GM10266 (cell line): ENCODE measurements around the gene A1BG.
"Not testable (repeated sequence)": the region's sequence is repeated elsewhere in the genome, so short reads cannot be mapped to it uniquely, and the experiment has no call there.

Source experiments
- DNase-seq: peaks from one replicate; pipeline ENCODE4 v3.0.0; 2012; ENCODE audit errors: extremely low spot score
- TF ChIP-seq, protein P1 (sequence below): IDR thresholded peaks from 2 replicates; pipeline ENCODE4 v1.5.1; 2012; ENCODE audit warnings: mild to moderate bottlenecking, low read depth; ENCODE audit not compliant: control insufficient read depth, insufficient read depth; ENCODE audit errors: missing control alignments

Gene A1BG

DNA sequence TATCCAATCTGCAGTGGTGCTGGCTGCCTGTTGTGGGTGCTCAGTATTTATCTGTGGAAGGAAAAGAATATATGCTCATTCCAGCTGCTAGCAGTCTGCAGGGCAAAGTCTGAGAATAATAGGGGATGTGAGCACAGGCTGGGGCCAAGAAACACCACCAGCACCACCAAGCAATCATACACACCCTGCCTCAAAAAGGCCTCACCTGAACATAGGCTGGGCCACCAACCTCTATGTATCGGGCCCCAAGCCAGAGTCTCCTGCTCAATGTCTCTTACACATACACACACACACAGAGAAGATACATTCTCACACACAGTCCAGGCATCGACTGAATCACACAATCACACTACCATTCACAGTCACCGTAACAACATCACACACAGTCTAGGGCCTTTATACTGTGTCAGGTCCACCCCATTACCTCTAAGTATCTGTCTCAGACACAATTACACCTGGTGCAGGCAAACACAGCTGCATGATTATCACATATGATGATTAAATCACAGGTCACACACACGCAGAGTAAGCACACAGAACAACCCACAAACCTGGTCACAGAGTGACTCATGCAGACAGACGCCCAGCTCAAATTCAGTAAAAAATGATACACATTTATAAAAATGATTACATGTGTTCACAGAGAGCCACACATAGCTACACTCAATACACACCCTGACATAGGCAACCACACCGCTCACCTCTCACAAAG lies 27.8 kb downstream of the A1BG start:
- no peak for DNase-seq
- TF ChIP-seq, protein P1, sequence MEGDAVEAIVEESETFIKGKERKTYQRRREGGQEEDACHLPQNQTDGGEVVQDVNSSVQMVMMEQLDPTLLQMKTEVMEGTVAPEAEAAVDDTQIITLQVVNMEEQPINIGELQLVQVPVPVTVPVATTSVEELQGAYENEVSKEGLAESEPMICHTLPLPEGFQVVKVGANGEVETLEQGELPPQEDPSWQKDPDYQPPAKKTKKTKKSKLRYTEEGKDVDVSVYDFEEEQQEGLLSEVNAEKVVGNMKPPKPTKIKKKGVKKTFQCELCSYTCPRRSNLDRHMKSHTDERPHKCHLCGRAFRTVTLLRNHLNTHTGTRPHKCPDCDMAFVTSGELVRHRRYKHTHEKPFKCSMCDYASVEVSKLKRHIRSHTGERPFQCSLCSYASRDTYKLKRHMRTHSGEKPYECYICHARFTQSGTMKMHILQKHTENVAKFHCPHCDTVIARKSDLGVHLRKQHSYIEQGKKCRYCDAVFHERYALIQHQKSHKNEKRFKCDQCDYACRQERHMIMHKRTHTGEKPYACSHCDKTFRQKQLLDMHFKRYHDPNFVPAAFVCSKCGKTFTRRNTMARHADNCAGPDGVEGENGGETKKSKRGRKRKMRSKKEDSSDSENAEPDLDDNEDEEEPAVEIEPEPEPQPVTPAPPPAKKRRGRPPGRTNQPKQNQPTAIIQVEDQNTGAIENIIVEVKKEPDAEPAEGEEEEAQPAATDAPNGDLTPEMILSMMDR = no peak

- DNase-seq = no peak
- TF ChIP-seq, protein P1 = no peak
These were observed 34.1 kb downstream of the A1BG start for GRCh38 chr19:58319241-58319640.

- no peak for DNase-seq
- TF ChIP-seq, protein P1 = no peak
These were observed 35.0 kb downstream of the A1BG start for GRCh38 chr19:58318297-58318696.

DNA sequence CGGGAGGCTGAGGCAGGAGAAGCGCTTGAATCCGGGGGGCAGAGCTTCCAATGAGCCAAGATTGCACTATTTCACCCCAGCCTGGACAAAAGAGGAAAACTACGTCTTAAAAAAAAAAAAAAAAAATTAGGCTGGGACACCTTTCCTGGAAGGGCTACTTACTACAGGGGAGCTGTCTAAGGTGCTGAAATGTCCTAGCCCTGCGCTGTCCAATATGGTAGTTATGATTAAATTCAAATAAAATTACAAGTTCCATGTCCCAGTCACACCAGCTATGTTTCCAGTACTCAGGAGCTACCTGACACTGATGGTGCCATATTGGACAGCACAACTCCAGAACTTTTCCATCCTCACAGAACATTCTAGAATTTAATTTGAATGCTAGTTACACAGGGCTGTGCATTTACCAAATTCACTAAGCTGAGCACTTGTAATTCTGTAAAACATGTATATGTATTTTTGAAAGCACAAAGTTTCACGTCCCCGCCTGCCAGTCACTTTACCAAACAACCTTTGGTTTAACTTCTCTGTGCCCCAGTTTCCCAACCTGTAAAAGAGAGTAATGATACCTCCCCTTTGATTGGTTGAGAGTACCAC lies 35.7 kb downstream of the A1BG start:
- no peak for DNase-seq
- TF ChIP-seq, protein P1 = no peak

DNA sequence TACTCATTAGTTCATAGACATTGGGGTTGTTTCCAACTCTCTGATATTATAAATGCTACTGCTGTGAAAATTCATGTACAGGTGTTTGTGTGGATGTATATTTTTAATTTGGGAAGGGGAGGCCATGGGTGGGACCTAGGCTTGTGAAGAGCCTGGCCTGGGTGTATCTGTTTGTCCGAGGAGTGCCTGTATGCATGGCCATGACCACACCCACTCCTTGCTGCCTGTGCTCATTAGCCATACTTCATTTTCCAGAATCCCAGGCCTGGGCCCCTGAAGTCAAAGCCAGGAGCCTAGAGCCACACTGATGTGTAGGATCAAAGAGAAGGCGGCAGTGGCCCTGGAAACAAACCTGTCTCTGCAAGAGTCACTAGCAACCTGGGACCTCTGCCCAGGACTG lies 37.7 kb downstream of the A1BG start:
- TF ChIP-seq, protein P1 = no peak
- DNase-seq = no peak

DNA sequence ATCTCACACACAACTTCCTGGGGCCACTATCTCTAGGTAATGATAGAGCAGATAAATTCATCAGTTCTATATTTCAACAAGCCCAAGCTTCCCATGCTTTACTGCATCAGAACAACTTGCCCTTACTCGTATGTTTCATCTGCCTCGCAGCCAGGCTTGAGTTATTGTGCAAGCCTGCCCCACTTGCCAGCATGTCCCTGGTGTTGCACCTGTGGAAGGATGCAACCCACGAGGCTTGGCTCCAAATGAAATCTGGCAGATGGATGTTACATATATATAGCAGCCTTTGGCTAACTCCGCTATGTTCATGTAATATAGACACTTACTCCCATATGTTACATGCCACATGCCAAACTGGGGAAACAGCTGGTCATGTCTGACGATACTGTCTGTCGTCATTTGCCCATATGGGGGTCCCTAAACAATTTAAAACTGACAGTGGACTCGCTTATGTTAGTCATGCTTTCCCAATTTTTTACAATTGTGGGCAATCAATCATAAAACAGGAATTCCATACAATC lies 41.9 kb downstream of the A1BG start:
- DNase-seq = no peak
- TF ChIP-seq, protein P1 = no peak

GRCh38 chr19:58310685-58311084 lies 42.6 kb downstream of the A1BG start:
- TF ChIP-seq, protein P1 = peak; percentile 14
- DNase-seq = not testable (repeated sequence)
